Measurements from ENCODE around the gene NOS1AP.

GRCh38 chr1:162407539-162407938, 338.0 kb downstream of the NOS1AP start:
- TF ChIP-seq CTCF (IDR thresholded peaks at IDR 0.05; ENCODE audit: low read length), result no peak
- no peak for TF ChIP-seq EZH2 (optimal IDR thresholded peaks at IDR 0.05; ENCODE audit: low read depth, low read length)
- no peak for TF ChIP-seq EZH2phosphoT487 (IDR thresholded peaks at IDR 0.05; ENCODE audit: low read length)
